Ascending aorta (tissue), 2 donors: ENCODE results near the gene CCL5. TPM values are rescaled to one million over a fixed set of nuclear protein-coding genes. Genes with fewer than 3 reads are reported as not detected.

Experiments
- DNase-seq, 2 donors: peaks; one replicate each; pipeline ENCODE4 v3.0.0-alpha.2; 2019; ENCODE audit warnings: low spot score in 2 of 2
- H3K27ac ChIP-seq, 2 donors: fragments of 200-600 bp; sonication (generic); one replicate each; pipeline ENCODE4 v1.5.1; 2016 to 2017; ENCODE audit warnings: mild to moderate bottlenecking in 1 of 2
- H3K27me3 ChIP-seq: fragments of 200-600 bp; sonication (generic); one replicate; pipeline ENCODE4 v1.5.1; 2017
- H3K36me3 ChIP-seq, 2 donors: fragments of 200-600 bp; sonication (generic); one replicate each; pipeline ENCODE4 v1.5.1; 2016
- H3K4me1 ChIP-seq, 2 donors: fragments of 200-600 bp; sonication (generic); one replicate each; pipeline ENCODE4 v1.5.1; 2016 to 2017; ENCODE audit warnings: mild to moderate bottlenecking in 1 of 2
- H3K4me3 ChIP-seq, 2 donors: fragments of 200-600 bp; sonication (generic); one replicate each; pipeline ENCODE4 v1.5.1; 2016 to 2017; ENCODE audit warnings: mild to moderate bottlenecking in 1 of 2
- H3K9me3 ChIP-seq, 2 donors: fragments of 200-600 bp; sonication (generic); one replicate each; pipeline ENCODE4 v1.5.1; 2016
- CTCF ChIP-seq, 3 experiments: fragments of 200-600 bp in 2 of 3; fragments of 450-650 bp in 1 of 3; sonication (generic) in 2 of 3; IDR thresholded peaks; one replicate each; pipeline ENCODE4 v1.5.1; 2016 to 2019; ENCODE audit warnings: antibody characterized with exemption in 3 of 3, mild to moderate bottlenecking in 1 of 3, moderate library complexity in 1 of 3
- intact Hi-C: fragments of 100-400 bp; cut with DNase I; formaldehyde crosslinking; loops from one replicate; pipeline ENCODE4 v1.15.1; 2023
- total RNA-seq: library from RNA; depleted of rRNA; stranded (reverse); fragments of >200 nt; gene quantifications from one replicate; pipeline ENCODE4 v1.1.0, GENCODE V29; 2016

The CCL5 gene
- total RNA-seq, 1 donor from 2014 or later: 43.2 TPM

GRCh38 chr17:35841101-35841500 lies 39.1 kb downstream of the CCL5 start:
- Histone ChIP-seq H3K4me3 (no peak overlapping the region), H3K4me1 (no peaks in the 10 kb centered on the region), H3K27ac (no peak overlapping the region), H3K36me3 (peaks cover 89 to 98% of the 10 kb centered on the region in 2 donors), H3K9me3 (no peaks in the 10 kb centered on the region), H3K27me3 (no peaks in the 10 kb centered on the region)
- DNase-seq: no peak
- intact Hi-C loops: no loop called here
- TF ChIP-seq CTCF (IDR thresholded peaks at IDR 0.05): no peak

- no peaks in the 10 kb centered on the region for H3K4me1 ChIP-seq
- no peak overlapping the region for H3K4me3 ChIP-seq
- DNase-seq: no peak
- H3K9me3 ChIP-seq: no peaks in the 10 kb centered on the region
- H3K27ac ChIP-seq: no peak overlapping the region
- no peak for TF ChIP-seq CTCF (IDR thresholded peaks at IDR 0.05)
- intact Hi-C loops: no loop called here
- peaks cover 56 to 82% of the 10 kb centered on the region in 2 donors for H3K36me3 ChIP-seq
- H3K27me3 ChIP-seq: no peaks in the 10 kb centered on the region
Measured at GRCh38 chr17:35825206-35825605, 55.0 kb downstream of the CCL5 start.

Other genes with a start within 250 kb of the CCL5 start
- 9.9 TPM for gene RASL10B, start 148.7 kb downstream of the CCL5 start, total RNA-seq
- gene GAS2L2, start 127.1 kb downstream of the CCL5 start, total RNA-seq: not detected
- not detected for gene C17orf50, start 119.5 kb downstream of the CCL5 start, total RNA-seq
- 44.6 TPM for gene MMP28, start 84.7 kb downstream of the CCL5 start, total RNA-seq
- 49.6 TPM for gene TAF15, start 70.9 kb downstream of the CCL5 start, total RNA-seq
- gene HEATR9, start 11.5 kb downstream of the CCL5 start, total RNA-seq: not detected
- not detected for gene RDM1, start 50.4 kb upstream of the CCL5 start, total RNA-seq
- gene LYZL6, start 63.4 kb upstream of the CCL5 start, total RNA-seq: not detected
- gene CCL16, start 101.1 kb upstream of the CCL5 start, total RNA-seq: not detected
- 168 TPM for gene CCL14, start 106.4 kb upstream of the CCL5 start, total RNA-seq
- not detected for gene CCL15, start 121.2 kb upstream of the CCL5 start, total RNA-seq
- 29.7 TPM for gene CCL23, start 137.6 kb upstream of the CCL5 start, total RNA-seq
- not detected for gene CCL18, start 183.9 kb upstream of the CCL5 start, total RNA-seq
- gene CCL3, start 209.8 kb upstream of the CCL5 start, total RNA-seq: not detected
- gene CCL4, start 223.5 kb upstream of the CCL5 start, total RNA-seq: not detected